ENCODE data around the gene CGB1.
A peak's percentile ranks its signal among the peaks of the same experiment; 100 is the strongest.
"Not testable (repeated sequence)": the region's sequence is repeated elsewhere in the genome, so short reads cannot be mapped to it uniquely, and the experiment has no call there.

The CGB1 gene

DNA sequence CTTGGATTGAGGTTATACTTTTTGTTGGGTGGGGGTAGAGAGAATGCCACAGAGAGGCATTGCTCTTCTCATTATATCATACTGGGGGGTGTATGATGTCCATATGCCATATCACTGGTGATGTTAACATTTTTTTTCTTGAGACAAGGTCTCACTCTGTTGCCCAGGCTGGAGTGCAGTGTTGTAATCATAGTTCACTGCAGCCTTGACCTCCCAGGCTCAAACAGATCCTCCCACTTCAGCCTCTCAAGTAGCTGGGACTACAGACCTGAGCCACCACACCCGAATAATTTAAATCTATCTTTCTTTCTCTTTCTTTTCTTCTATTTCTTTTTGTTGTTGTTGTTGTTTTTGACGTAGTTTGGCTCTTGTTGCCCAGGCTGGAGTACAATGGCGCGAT, 43.7 kb upstream of the CGB1 start:
- no peak overlapping the region for H2AFZ ChIP-seq (ENCODE audit: low read length)
- TF ChIP-seq, protein P1, sequence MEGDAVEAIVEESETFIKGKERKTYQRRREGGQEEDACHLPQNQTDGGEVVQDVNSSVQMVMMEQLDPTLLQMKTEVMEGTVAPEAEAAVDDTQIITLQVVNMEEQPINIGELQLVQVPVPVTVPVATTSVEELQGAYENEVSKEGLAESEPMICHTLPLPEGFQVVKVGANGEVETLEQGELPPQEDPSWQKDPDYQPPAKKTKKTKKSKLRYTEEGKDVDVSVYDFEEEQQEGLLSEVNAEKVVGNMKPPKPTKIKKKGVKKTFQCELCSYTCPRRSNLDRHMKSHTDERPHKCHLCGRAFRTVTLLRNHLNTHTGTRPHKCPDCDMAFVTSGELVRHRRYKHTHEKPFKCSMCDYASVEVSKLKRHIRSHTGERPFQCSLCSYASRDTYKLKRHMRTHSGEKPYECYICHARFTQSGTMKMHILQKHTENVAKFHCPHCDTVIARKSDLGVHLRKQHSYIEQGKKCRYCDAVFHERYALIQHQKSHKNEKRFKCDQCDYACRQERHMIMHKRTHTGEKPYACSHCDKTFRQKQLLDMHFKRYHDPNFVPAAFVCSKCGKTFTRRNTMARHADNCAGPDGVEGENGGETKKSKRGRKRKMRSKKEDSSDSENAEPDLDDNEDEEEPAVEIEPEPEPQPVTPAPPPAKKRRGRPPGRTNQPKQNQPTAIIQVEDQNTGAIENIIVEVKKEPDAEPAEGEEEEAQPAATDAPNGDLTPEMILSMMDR (IDR thresholded peaks at IDR 0.05; ENCODE audit: low read length) = no peak
- TF ChIP-seq EZH2 (IDR thresholded peaks at IDR 0.05; ENCODE audit: borderline replicate concordance, low read length) = no peak
- peaks cover 3% of the 10 kb centered on the region; the same call in 1 of the 2 replicates for H3K27me3 ChIP-seq (ENCODE audit: insufficient read depth, low read length)
- no peak overlapping the region for H3K27ac ChIP-seq (ENCODE audit: low read depth, low read length, poor library complexity, severe bottlenecking)
- no peak overlapping the region for H3K4me3 ChIP-seq (ENCODE audit: low read depth, low read length, poor library complexity, severe bottlenecking)
- no peak overlapping the region for H3K9ac ChIP-seq (ENCODE audit: low read length)
- no peaks in the 10 kb centered on the region for H3K9me2 ChIP-seq (ENCODE audit: low read depth, low read length)
- H3K79me2 ChIP-seq (ENCODE audit: insufficient read depth, low read length) = no peaks in the 10 kb centered on the region
- H3K9me3 ChIP-seq (ENCODE audit: low read length) = no peaks in the 10 kb centered on the region
- peaks cover 5% of the 10 kb centered on the region for H3K4me1 ChIP-seq (ENCODE audit: insufficient read depth, low read length, severe bottlenecking)
- H3K36me3 ChIP-seq (ENCODE audit: insufficient read depth, low read length) = no peaks in the 10 kb centered on the region
- H4K20me1 ChIP-seq (ENCODE audit: insufficient read depth, low read length) = no peaks in the 10 kb centered on the region
- H3F3A ChIP-seq (ENCODE audit: insufficient read depth, low read length) = no peaks in the 10 kb centered on the region
- no peak overlapping the region for H3K4me2 ChIP-seq (ENCODE audit: low read length)

- not testable (repeated sequence) for H3K4me3 ChIP-seq (ENCODE audit: low read depth, low read length, poor library complexity, severe bottlenecking); H3K9me3 ChIP-seq (ENCODE audit: low read length); H4K20me1 ChIP-seq (ENCODE audit: insufficient read depth, low read length); H3K36me3 ChIP-seq (ENCODE audit: insufficient read depth, low read length); H3K9ac ChIP-seq (ENCODE audit: low read length); H3K9me2 ChIP-seq (ENCODE audit: low read depth, low read length); H3F3A ChIP-seq (ENCODE audit: insufficient read depth, low read length); H3K4me2 ChIP-seq (ENCODE audit: low read length); H3K27me3 ChIP-seq (ENCODE audit: insufficient read depth, low read length); H3K27ac ChIP-seq (ENCODE audit: low read depth, low read length, poor library complexity, severe bottlenecking); H2AFZ ChIP-seq (ENCODE audit: low read length); H3K4me1 ChIP-seq (ENCODE audit: insufficient read depth, low read length, severe bottlenecking); H3K79me2 ChIP-seq (ENCODE audit: insufficient read depth, low read length)
- TF ChIP-seq, protein P1 (IDR thresholded peaks at IDR 0.05; ENCODE audit: low read length) = peak; percentile 34
Measured at GRCh38 chr19:49074869-49075268, 38.2 kb upstream of the CGB1 start.

- no peaks in the 10 kb centered on the region for H3K9me3 ChIP-seq (ENCODE audit: low read length)
- H2AFZ ChIP-seq (ENCODE audit: low read length) = no peak overlapping the region
- TF ChIP-seq EZH2 (IDR thresholded peaks at IDR 0.05; ENCODE audit: borderline replicate concordance, low read length) = no peak
- TF ChIP-seq, protein P1 (IDR thresholded peaks at IDR 0.05; ENCODE audit: low read length) = peak; percentile 32
- no peaks in the 10 kb centered on the region for H4K20me1 ChIP-seq (ENCODE audit: insufficient read depth, low read length)
- no peaks in the 10 kb centered on the region for H3F3A ChIP-seq (ENCODE audit: insufficient read depth, low read length)
- no peak overlapping the region for H3K27ac ChIP-seq (ENCODE audit: low read depth, low read length, poor library complexity, severe bottlenecking)
- H3K36me3 ChIP-seq (ENCODE audit: insufficient read depth, low read length) = no peaks in the 10 kb centered on the region
- H3K79me2 ChIP-seq (ENCODE audit: insufficient read depth, low read length) = no peaks in the 10 kb centered on the region
- peaks cover 6% of the 10 kb centered on the region for H3K27me3 ChIP-seq (ENCODE audit: insufficient read depth, low read length)
- H3K9me2 ChIP-seq (ENCODE audit: low read depth, low read length) = no peaks in the 10 kb centered on the region
- H3K9ac ChIP-seq (ENCODE audit: low read length) = no peak overlapping the region
- H3K4me2 ChIP-seq (ENCODE audit: low read length) = no peak overlapping the region
- H3K4me1 ChIP-seq (ENCODE audit: insufficient read depth, low read length, severe bottlenecking) = no peaks in the 10 kb centered on the region
- no peak overlapping the region for H3K4me3 ChIP-seq (ENCODE audit: low read depth, low read length, poor library complexity, severe bottlenecking)
Measured at GRCh38 chr19:49073514-49074378, 37.1 kb upstream of the CGB1 start.

Measured in OCI-LY1 (cell line).